ENCODE data around the gene SLC22A13.

GRCh38 chr3:38247366-38248035 lies 18.1 kb upstream of the SLC22A13 start:
- TF ChIP-seq FOS (IDR thresholded peaks at IDR 0.05; ENCODE audit: borderline replicate concordance, insufficient read depth, low read length) = peak; percentile 52
- no peak for TF ChIP-seq POLR2A (IDR thresholded peaks at IDR 0.05; ENCODE audit: low read depth, low read length)
- TF ChIP-seq EZH2 (IDR thresholded peaks at IDR 0.05; ENCODE audit: borderline replicate concordance, low read depth, low read length, severe bottlenecking) = no peak
- no peak for TF ChIP-seq MAX (IDR thresholded peaks at IDR 0.05; ENCODE audit: insufficient read depth, insufficient read length)
- TF ChIP-seq CTCF (IDR thresholded peaks at IDR 0.05; ENCODE audit: extremely low read depth in 1 of 2, insufficient read depth in 1 of 2, low read depth in 1 of 2, low read length in 2 of 2) = peak in 1 of 2 donors; percentile 13
- no peak for TF ChIP-seq MYC (IDR thresholded peaks at IDR 0.05; ENCODE audit: low read depth, low read length)
- TF ChIP-seq POLR2AphosphoS5 (IDR thresholded peaks at IDR 0.05; ENCODE audit: insufficient read depth, low read depth, low read length) = no peak
- no peak for TF ChIP-seq GATA2 (IDR thresholded peaks at IDR 0.05; ENCODE audit: insufficient read depth, insufficient read length, low read depth, low read length)

Measured in endothelial cell of umbilical vein (primary cell).